RWPE2 (cell line): ENCODE results near the gene CSTF2T.
"Not testable (repeated sequence)": the region's sequence is repeated elsewhere in the genome, so short reads cannot be mapped to it uniquely, and the experiment has no call there.

Source experiments
- ATAC-seq: fragments of 200-7000 bp; cut with Tn5 transposase; 3 replicates; pipeline ENCODE4 v1.9.1; 2021; ENCODE audit warnings: low read depth
- DNase-seq: peaks from one replicate; pipeline ENCODE4 v3.0.0-alpha.2; 2020; ENCODE audit warnings: low spot score
- H3K27ac ChIP-seq: fragments of 450-650 bp; 2 replicates; pipeline ENCODE4 v1.5.1; 2017; ENCODE audit warnings: mild to moderate bottlenecking; ENCODE audit not compliant: poor library complexity, severe bottlenecking
- H3K27me3 ChIP-seq: fragments of 250-450 bp; sonication (Bioruptor Pico); 2 replicates; pipeline ENCODE4 v1.5.1; 2021; ENCODE audit warnings: mild to moderate bottlenecking, moderate library complexity; ENCODE audit not compliant: insufficient read depth, poor library complexity, severe bottlenecking
- H3K36me3 ChIP-seq: fragments of 250-450 bp; sonication (Bioruptor Pico); 2 replicates; pipeline ENCODE4 v1.5.1; 2020; ENCODE audit warnings: low read depth, mild to moderate bottlenecking, moderate library complexity
- H3K4me1 ChIP-seq: fragments of 250-450 bp; sonication (Bioruptor Pico); 2 replicates; pipeline ENCODE4 v1.5.1; 2021; ENCODE audit warnings: mild to moderate bottlenecking, moderate library complexity; ENCODE audit not compliant: insufficient read depth, poor library complexity, severe bottlenecking
- H3K4me3 ChIP-seq: fragments of 250-450 bp; sonication (Bioruptor Pico); 2 replicates; pipeline ENCODE4 v1.5.1; 2021; ENCODE audit warnings: mild to moderate bottlenecking, moderate library complexity; ENCODE audit not compliant: severe bottlenecking
- H3K9me3 ChIP-seq: fragments of 250-450 bp; sonication (Bioruptor Pico); 2 replicates; pipeline ENCODE4 v1.5.1; 2021; ENCODE audit warnings: mild to moderate bottlenecking, moderate library complexity; ENCODE audit not compliant: severe bottlenecking
- CTCF ChIP-seq: fragments of 450-650 bp; IDR thresholded peaks from one replicate; pipeline ENCODE4 v1.5.1; 2017; ENCODE audit warnings: mild to moderate bottlenecking, moderate library complexity; ENCODE audit not compliant: poor library complexity, severe bottlenecking

Gene CSTF2T

GRCh38 chr10:51689536-51689935 is 9.9 kb downstream of the CSTF2T start:
- no peak for TF ChIP-seq CTCF
- Histone ChIP-seq H3K27ac (no peak overlapping the region), H3K36me3 (no peaks in the 10 kb centered on the region), H3K4me1 (no peaks in the 10 kb centered on the region), H3K27me3 (no peaks in the 10 kb centered on the region), H3K4me3 (no peak overlapping the region), H3K9me3 (no peaks in the 10 kb centered on the region)
- ATAC-seq (peak; percentile 76; the same call in 2 of the 3 replicates), DNase-seq (no peak)

- not testable (repeated sequence) for H3K36me3 ChIP-seq, H3K4me3 ChIP-seq, H3K27ac ChIP-seq, H3K9me3 ChIP-seq, ATAC-seq, H3K4me1 ChIP-seq, DNase-seq, H3K27me3 ChIP-seq
Observed at GRCh38 chr10:51688826-51689225, 10.6 kb downstream of the CSTF2T start.

GRCh38 chr10:51687296-51687695 is 12.1 kb downstream of the CSTF2T start:
- Histone ChIP-seq H3K27ac (no peak overlapping the region), H3K4me1 (no peaks in the 10 kb centered on the region), H3K4me3 (no peak overlapping the region), H3K9me3 (no peaks in the 10 kb centered on the region), H3K36me3 (no peaks in the 10 kb centered on the region), H3K27me3 (no peaks in the 10 kb centered on the region)
- ATAC-seq (no peak), DNase-seq (no peak)
- no peak for TF ChIP-seq CTCF

- no peak for TF ChIP-seq CTCF
- ATAC-seq, result peak; percentile 87
- H3K27ac ChIP-seq, result no peak overlapping the region
- H3K9me3 ChIP-seq, result no peaks in the 10 kb centered on the region
- H3K36me3 ChIP-seq, result no peaks in the 10 kb centered on the region
- H3K4me1 ChIP-seq, result no peaks in the 10 kb centered on the region
- H3K4me3 ChIP-seq, result no peak overlapping the region
- H3K27me3 ChIP-seq, result no peaks in the 10 kb centered on the region
- no peak for DNase-seq
Observed at GRCh38 chr10:51685768-51686167, 13.6 kb downstream of the CSTF2T start.

- no peaks in the 10 kb centered on the region for H3K27me3 ChIP-seq
- DNase-seq (no peak), ATAC-seq (no peak)
- no peaks in the 10 kb centered on the region for H3K4me1 ChIP-seq
- H3K27ac ChIP-seq, result no peak overlapping the region
- H3K36me3 ChIP-seq, result no peaks in the 10 kb centered on the region
- H3K9me3 ChIP-seq, result no peaks in the 10 kb centered on the region
- no peak for TF ChIP-seq CTCF
- H3K4me3 ChIP-seq, result no peak overlapping the region
Observed at GRCh38 chr10:51683031-51683691, 16.2 kb downstream of the CSTF2T start.
